ENCODE results near the gene AK6.
"Not testable (repeated sequence)": the region's sequence is repeated elsewhere in the genome, so short reads cannot be mapped to it uniquely, and the experiment has no call there.

The AK6 gene

DNA sequence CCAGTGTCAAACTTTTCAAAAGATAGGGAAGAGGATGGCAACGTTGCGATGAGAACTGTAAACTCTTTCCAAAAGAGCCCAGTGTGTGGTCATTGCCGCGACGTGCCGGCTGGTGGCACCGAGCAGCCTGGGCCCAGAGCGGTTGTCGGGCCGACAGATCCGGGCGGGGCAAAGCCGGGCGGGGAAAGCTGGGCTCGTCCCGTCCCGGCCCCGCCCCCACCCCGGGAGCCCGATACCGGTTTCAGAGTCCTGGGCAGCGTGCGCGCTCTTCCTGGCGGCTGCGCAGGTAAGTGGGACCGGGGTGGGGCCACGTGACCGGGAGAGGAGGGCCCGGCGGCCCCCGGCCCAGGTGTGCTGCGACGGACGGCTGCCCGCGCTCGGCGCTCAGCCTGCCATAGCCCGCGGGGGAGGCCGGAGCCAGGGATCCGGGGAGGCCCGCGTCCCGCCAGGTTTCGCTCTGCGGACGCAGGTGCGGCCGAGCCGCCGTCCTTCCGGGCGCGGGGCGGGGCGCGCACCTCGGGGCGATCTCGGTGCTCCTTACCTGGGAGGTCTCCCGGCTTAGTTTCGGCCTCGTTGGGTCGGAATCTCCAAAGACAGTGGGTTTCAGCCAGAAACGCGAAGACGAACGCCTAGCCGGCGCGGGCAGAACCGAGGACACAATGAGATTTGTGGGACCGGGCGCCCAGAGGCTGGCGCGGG, 45.7 kb upstream of the AK6 start, which contains the start of gene MARVELD2:
TSS of gene MARVELD2 (plus strand) at position 232 of the 699 bp plus-strand sequence. CDS start 4,270 bp downstream, outside the sequence.
- peak; percentile 68 for DNase-seq (ENCODE audit: extremely low read depth, insufficient read length)

DNA sequence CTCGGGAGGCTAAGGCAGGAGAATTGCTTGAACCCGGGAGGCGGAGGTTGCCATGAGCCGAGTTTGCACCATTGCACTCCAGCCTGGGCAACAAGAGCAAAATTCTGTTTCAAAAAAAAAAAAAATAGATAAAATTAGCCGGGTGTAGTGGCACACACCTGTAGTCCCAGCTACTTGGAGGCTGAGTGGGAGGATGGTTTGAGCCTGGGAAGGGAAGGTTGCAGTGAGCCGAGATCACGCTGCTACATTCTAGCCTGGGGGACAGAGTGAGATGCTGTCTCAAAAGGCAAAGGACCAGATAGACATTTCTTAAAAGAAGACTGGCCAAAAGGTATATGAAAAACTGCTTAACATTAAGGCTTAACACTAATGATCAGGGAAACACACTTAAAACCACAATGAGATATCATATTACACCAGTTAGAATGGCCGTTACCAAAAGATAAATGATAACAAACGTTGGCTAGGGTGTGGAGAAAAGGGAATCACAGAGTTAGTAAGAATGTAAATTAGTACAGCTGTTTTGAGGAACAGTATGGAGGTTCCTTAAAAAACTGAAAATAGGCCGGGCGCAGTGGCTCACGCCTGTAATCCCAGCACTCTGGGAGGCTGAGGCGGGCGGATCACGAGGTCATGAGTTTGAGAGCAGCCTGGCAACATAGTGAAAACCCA, 35.5 kb upstream of the AK6 start:
- TF ChIP-seq, protein P1, sequence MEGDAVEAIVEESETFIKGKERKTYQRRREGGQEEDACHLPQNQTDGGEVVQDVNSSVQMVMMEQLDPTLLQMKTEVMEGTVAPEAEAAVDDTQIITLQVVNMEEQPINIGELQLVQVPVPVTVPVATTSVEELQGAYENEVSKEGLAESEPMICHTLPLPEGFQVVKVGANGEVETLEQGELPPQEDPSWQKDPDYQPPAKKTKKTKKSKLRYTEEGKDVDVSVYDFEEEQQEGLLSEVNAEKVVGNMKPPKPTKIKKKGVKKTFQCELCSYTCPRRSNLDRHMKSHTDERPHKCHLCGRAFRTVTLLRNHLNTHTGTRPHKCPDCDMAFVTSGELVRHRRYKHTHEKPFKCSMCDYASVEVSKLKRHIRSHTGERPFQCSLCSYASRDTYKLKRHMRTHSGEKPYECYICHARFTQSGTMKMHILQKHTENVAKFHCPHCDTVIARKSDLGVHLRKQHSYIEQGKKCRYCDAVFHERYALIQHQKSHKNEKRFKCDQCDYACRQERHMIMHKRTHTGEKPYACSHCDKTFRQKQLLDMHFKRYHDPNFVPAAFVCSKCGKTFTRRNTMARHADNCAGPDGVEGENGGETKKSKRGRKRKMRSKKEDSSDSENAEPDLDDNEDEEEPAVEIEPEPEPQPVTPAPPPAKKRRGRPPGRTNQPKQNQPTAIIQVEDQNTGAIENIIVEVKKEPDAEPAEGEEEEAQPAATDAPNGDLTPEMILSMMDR (IDR thresholded peaks at IDR 0.05; ENCODE audit: insufficient read depth, low read length, poor library complexity, severe bottlenecking), result no peak
- H3K36me3 ChIP-seq (ENCODE audit: control insufficient read depth, insufficient read depth, low read length), result peaks cover 3% of the 10 kb centered on the region
- DNase-seq (ENCODE audit: extremely low read depth, insufficient read length), result no peak
- H3K4me3 ChIP-seq (replicated peaks; ENCODE audit: low read depth, low read length), result no peak overlapping the region
- H3K27me3 ChIP-seq (replicated peaks; ENCODE audit: control insufficient read depth, insufficient read depth, low read length), result no peaks in the 10 kb centered on the region

More for the DNA sequence above, 45.7 kb upstream of the AK6 start, which contains the start of gene MARVELD2:
- Histone ChIP-seq H3K27me3 (replicated peaks; ENCODE audit: control insufficient read depth, insufficient read depth, low read length) (no peaks in the 10 kb centered on the region), H3K36me3 (ENCODE audit: control insufficient read depth, insufficient read depth, low read length) (peaks cover 4% of the 10 kb centered on the region), H3K4me3 (replicated peaks; ENCODE audit: low read depth, low read length) (peak within 1 kb of the TSS; percentile 69)
- TF ChIP-seq, protein P1 (IDR thresholded peaks at IDR 0.05; ENCODE audit: insufficient read depth, low read length, poor library complexity, severe bottlenecking), result peak; percentile 38

DNA sequence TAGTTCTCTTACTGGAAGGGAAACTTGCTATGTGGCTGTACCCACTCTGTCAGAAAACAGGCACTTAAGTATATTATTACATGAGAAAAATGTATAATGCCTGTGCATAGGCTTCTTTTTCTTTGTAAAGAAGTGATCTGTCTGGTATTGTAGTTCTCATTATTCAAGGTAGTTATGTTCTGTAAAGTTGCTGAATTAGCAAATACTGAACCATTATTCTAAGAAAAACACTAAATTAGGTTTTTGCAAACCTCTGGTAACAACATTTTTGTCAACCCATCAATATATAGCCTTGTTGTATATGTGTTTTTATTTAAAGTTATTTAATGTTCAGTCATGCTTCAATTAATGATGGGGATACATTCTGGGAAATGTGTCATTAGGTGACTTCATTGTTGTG, 9.1 kb upstream of the AK6 start:
- TF ChIP-seq, protein P1 (IDR thresholded peaks at IDR 0.05; ENCODE audit: insufficient read depth, low read length, poor library complexity, severe bottlenecking), result no peak
- Histone ChIP-seq H3K27me3 (replicated peaks; ENCODE audit: control insufficient read depth, insufficient read depth, low read length) (no peaks in the 10 kb centered on the region), H3K36me3 (ENCODE audit: control insufficient read depth, insufficient read depth, low read length) (peaks cover 7% of the 10 kb centered on the region)

DNA sequence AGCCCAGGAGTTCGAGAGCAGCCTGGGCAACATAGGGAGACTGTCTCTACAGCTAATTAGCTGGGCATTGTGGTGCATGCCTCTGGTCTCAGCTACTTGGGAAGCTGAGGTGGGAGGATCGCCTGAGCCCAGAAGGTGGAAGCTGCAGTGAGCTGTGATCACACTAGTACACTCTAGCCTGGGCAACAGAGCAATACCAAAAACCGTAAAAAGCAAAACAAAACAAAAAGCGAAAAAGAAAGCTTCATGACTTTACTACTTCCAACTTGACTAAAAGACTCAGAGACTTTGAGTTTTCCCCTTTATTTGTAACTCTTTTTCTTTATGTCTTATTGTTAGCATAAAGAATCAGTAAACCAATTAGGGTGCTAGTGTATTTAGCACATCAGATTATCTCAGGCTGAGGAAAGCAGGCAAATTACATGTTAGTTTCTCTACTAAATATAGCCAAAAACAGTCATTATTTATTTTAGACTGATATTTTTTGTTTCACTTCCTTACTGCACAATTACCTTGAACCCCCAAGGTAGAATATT, 5.7 kb upstream of the AK6 start:
- peaks cover 3% of the 10 kb centered on the region; the same call in 1 of the 2 replicates for H3K36me3 ChIP-seq (ENCODE audit: control insufficient read depth, insufficient read depth, low read length)
- peak overlapping the region; percentile 47 for H3K4me3 ChIP-seq (replicated peaks; ENCODE audit: low read depth, low read length)
- no peaks in the 10 kb centered on the region for H3K27me3 ChIP-seq (replicated peaks; ENCODE audit: control insufficient read depth, insufficient read depth, low read length)
- TF ChIP-seq, protein P1 (IDR thresholded peaks at IDR 0.05; ENCODE audit: insufficient read depth, low read length, poor library complexity, severe bottlenecking), result no peak
- peak; percentile 79 for DNase-seq (ENCODE audit: extremely low read depth, insufficient read length)

More for the DNA sequence above, 9.1 kb upstream of the AK6 start:
- DNase-seq (ENCODE audit: extremely low read depth, insufficient read length), result no peak
- no peak overlapping the region for H3K4me3 ChIP-seq (replicated peaks; ENCODE audit: low read depth, low read length)

DNA sequence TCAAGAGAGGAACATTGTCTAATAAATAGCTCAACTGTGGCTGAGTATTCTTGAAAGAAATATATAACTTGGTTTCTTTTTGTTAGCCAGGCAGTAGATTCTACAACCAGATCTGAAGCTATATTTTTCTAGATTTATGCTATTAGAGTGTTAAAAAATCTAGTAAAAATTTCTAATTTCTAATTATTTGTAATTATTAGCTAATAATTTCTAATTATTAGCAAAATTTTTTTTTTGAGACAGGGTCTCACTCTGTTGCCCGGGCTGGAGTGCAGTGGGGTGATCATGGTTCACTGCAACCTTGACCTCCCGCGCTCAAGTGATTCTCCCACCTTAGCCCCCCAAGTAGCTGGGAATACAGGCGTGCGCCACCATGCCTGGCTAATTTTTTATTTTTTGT, 3.1 kb upstream of the AK6 start:
- Histone ChIP-seq H3K27me3 (replicated peaks; ENCODE audit: control insufficient read depth, insufficient read depth, low read length) (no peaks in the 10 kb centered on the region), H3K36me3 (ENCODE audit: control insufficient read depth, insufficient read depth, low read length) (peaks cover 2% of the 10 kb centered on the region; the same call in 1 of the 2 replicates), H3K4me3 (replicated peaks; ENCODE audit: low read depth, low read length) (peak overlapping the region; percentile 82)
- TF ChIP-seq, protein P1 (IDR thresholded peaks at IDR 0.05; ENCODE audit: insufficient read depth, low read length, poor library complexity, severe bottlenecking), result no peak
- DNase-seq (ENCODE audit: extremely low read depth, insufficient read length), result no peak

DNA sequence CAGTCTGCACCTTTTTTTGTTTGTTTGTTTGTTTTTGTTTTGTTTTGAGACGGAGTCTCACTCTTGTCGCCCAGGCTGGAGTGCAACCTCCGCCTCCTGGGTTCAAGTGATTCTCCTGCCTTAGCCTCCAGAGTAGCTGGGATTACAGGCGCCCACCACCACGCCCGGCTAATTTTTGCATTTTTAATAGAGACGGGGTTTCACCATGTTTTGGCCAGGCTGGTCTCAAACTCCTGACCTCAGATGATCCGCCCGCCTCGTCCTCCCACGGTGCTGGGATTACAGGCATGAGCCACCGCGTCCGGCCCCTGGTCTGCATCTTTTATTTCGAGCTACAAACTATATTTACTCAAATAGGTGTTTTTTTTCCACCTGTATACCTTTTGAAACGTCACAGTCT, 1.0 kb upstream of the AK6 start:
- H3K36me3 ChIP-seq (ENCODE audit: control insufficient read depth, insufficient read depth, low read length); H3K27me3 ChIP-seq (replicated peaks; ENCODE audit: control insufficient read depth, insufficient read depth, low read length); DNase-seq (ENCODE audit: extremely low read depth, insufficient read length): not testable (repeated sequence)
- peak overlapping the region; percentile 82 for H3K4me3 ChIP-seq (replicated peaks; ENCODE audit: low read depth, low read length)

All from GM06990 (cell line).